SKM-1 (cell line): ENCODE results near the gene TMPRSS13.
"Not testable (repeated sequence)": the region's sequence is repeated elsewhere in the genome, so short reads cannot be mapped to it uniquely, and the experiment has no call there.

Experiments used
- DNase-seq: peaks from one replicate; lab custom pipeline; 2025; ENCODE audit not compliant: unreplicated experiment; lab: John Stamatoyannopoulos, UW

The TMPRSS13 gene

DNA sequence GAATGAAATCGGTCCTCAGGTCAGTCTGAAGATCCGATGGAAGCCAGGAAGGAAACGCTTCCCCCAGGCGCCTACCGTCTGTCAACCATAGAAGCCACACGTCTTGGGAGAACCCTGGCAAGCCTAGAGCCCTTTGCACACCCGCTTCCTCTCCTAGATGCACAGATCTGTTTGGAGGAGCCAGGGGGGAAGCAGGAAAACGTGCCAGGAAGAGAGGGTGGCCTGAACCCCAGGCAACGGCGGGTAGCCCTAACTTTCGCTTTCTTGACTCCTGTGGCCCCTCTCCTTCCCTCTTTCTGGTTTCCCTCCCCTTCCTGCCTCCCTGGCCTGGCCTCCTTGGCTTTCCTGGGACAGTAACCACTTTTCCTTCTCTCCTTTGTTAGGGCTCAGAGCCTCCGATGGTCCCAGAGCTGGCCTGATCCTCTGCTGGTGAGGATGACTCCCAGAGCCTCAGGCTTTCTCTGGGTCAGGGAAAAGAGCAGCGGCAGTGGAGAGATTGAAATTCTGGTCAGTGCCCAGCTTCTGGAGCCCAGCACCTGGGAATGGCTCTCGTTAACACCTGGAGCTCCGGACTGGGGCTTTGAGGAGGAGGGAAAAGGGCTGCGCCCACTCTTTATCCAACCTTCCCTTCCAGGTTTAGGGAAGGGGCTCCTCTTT is 54.8 kb downstream of the TMPRSS13 start:
- no peak for DNase-seq

DNA sequence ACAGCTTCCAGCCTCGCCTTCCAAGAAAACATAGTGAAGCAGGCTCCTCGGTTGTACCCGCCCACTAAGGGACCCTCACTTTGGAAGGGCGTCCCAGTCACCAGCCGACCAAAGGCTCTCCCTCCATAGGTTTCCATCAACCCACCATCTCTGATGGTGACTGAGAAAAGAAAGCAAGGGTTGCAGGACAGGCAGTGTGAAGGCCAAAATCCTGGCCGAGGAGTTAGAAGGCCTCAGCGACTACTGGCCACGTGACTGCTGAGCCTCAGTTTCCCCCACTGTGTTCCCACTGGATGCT is 55.4 kb downstream of the TMPRSS13 start:
- no peak for DNase-seq

DNA sequence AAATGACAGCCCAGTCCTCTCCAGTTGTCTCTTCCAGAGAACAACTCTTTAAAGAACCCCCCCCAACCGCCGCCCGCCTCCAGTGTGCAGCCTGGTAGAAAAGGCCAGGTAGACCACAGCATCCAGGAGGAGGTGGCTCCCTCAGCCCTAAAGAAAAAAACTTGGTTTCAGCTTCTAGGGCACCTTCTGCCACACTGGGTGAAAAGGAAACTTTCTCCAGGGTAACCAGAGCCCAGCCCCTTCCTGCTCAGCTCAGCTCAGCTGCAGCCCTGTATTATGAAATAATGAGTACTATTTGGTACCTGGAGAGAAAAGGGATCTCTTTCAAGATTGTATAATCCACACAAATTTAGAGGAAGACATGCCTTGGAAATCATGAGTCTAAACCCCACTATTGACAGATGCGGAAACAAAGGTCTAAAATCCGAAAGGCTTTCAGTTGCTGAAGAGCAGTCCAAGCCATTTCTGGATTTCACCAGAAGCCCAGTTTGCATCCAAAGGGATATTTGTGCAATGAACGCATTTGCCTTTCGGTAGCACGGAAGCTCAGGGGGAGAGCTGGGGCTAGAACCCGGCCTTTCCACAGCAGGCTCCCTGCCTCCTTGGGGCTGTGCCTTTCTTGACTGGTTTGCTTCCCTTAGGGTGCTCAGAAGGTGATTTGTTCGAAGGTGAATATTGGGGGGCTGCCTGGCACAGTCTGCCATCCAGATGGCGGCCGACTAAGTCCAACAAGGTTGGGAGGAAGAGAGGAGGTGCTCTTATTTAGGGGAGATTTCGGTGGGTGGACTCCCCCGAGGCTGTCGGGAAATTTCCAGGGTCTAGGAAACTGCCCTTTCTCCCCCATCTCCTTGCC is 56.0 kb downstream of the TMPRSS13 start:
- DNase-seq, result no peak

DNA sequence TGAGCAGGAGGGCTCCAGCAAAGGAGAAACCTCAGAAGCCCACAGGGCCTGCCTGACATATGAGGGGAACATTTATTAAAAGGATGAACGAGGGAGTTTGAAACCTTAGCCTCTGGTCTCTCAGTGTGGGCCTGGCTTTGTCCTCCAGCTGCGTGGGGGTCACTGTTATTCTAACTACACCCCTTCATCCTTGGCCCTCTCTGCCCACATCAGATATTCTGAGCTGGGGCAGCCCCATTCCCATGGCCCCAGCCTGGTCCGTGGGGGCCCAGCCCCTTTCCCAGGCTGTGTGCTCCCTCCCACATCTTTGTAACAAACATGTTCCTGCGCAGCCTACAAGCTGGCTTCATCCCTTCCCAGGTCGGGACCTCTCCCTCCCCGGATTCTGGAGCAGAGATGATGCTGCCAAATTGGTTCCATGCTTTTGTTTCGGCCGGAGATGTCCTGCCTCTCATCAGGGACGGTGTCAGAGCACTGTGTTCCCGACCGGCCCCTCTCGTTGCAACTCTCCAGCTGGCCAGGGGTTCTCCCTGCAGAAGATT is 56.7 kb downstream of the TMPRSS13 start:
- no peak for DNase-seq

DNA sequence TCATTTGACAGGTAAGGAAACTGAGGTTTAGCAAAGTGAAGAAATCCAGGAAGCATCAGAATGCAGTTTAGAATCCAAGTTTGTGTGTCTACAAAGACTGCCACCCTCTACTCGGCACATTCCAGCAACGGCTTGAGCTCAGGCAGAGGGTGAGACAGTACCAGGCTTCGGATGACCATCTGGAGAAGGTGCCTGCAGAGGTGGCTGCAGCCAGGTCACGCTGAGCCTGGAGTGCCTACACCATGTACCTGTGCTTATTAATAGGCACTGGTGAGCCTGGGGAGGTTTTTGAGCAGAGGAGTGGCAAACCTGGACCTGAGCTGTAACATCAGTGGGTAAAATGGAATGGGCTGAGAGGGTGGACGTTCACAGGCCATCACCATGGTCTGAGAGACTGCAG is 57.4 kb downstream of the TMPRSS13 start:
- no peak for DNase-seq

DNA sequence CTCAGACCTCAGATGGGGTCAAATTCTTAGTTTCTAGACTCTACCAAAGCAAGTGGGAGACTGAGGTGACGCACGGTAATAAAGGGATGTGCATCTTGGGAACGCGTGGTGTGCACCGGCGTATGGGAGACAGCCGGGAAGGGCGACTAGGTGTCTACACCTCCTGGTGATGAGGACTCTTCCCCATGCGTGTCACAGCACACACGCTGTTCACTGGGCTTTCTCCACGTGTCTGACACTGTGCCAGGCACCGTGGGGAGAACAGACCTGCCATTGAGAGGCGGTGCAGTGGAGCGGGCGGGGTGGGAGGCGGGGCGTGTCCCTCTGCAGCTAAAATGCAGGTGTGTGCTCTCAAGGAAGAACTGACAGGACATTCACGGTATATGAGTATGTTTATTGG is 58.0 kb downstream of the TMPRSS13 start:
- DNase-seq, result no peak

DNA sequence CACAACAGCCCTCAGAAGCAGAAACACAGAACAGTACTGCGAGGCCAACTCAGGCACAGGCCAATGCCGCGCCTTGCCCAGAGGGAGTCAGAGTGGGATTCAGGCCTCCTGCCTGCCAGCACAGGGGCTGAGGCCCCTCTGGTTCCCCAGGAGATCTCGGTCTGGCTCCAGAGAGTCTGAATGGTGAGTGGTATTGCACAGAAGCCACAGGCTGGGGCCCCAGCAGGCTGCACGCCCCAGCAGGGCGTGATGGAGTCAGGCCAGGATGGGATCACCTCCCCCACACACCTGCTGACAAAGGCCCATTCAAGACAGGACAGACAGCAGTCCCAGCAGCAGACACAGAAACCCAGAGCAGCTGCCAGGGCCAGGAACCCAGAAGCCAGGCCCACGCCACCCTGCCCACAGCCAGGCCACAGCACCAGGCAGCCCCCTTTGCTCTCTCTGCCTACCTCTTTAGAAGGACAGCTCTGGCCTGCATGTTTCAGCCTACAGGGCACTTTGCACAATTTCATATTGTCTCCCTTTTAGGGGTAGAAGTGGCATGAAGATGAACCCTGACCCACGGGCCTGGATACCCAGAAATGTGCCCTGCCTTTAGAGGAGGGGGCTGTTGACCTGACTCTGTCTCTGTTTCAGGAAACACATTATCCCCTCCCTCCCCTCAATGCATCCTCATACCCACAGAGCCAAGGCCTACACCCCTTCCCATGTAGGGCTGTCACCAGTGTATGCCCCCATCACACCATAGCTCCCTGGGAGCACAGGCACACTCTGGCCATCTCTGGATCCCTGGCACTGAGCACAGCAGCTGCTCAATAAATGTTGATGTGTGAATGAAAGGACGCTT is 58.9 kb downstream of the TMPRSS13 start:
- no peak for DNase-seq

DNA sequence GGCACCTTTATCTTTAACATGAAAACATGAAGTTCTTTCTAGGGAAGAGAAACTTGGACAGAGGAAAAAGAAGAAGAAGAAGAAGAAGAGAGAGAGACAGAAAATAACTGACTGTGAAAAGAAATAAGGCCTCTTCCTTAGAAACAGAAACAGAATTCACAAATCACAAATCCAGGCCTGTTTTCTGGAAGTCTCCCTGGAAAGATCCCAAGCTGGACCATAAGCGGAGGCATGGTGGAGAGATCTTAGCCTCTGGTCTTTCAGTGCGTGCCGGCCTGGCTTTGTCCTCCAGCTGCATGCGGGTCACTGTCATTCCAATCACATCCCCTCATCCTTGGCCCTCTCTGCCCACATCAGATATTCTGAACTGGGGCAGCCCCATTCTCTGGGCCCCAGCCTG is 59.6 kb downstream of the TMPRSS13 start:
- DNase-seq, result no peak

DNA sequence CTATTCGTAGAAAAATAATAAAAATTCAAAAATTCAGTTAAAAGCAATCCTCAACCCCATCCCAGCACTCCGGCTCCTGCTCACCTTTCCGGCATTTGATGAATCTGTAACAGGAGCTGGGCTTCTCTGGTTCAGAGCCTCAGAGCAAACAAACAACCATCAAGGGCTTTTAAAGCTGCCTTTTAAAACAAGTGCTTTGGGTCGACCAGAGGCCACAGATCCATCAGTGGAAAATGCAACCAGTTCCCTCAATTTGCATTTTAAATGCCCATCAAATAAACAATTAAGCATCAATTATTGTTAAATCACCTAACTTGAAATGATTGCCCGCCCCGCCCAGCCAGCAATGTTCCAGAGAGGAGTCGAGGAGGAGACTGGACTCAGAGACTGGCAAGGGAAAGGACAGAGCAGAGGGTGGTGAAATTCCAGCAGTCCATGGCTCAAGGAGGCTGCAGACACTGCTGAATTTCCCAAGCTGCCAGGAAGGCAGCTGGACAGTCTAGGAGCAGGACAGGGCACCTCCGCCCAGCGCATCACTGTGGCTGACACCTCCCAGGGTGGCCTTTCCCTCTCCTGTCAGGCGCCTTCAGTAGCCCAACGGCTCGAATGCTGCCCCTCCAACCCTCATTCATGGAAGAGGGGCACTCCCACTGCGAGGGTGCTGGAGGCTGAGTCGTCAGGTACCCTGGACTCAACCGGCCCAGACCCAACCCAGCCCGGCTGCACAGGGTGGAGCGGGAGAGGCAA is 60.2 kb downstream of the TMPRSS13 start:
- no peak for DNase-seq

DNA sequence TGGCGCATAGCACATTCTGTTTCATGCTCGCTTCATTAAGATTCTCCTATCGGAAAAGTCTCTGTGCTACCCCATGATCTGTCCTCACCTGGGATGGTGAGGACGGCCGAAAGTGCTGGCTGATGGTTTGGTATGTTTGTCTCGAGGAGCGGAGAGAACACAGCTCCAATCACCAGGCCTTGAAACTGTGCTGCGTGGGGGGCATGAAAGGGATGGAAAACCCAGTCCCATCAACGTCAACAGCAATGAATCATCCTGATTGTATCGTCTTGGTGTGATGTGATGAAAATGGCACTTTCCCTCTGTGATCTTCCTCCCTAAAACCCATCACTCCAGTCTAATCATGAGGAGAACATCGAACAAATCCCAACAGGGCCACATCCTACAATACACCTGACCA is 61.1 kb downstream of the TMPRSS13 start:
- no peak for DNase-seq

DNA sequence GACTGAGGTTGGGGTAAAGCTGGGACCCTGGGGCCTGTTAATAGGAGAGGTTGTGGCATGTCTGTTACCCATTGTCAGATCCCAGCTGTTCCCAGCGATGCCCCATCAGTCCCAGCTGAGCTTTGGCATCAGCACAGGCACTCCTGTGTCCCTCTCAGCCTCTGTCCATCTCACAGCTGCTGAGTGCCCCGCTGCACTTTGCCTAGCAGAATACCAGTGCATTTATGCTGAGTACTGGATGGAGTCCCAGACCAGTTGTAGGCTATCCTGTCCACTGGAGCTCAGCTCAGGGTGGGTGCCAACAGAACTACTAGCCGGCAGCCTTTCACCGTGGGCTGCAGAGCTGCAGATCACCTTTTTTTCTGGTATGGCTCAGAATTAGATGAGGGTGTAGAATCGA is 62.7 kb downstream of the TMPRSS13 start:
- DNase-seq, result no peak

DNA sequence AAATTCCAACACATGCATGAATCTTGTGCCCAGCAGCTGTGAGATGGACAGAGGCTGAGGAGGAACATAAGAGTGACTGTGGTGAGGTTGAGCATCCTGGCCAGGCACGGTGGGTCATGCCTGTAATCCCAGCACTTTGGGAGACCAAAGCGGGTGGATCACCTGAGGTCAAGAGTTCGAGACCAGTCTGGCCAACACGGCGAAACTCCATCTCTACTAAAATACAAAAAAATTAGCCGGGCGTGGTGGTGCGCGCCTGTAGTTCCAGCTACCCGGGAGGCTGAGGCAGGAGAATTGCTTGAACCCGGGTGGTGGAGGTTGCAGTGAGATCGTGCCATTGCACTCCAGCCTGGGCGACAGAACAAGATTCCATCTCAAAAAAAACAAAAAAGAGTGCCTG is 63.7 kb downstream of the TMPRSS13 start:
- DNase-seq, result not testable (repeated sequence)

DNA sequence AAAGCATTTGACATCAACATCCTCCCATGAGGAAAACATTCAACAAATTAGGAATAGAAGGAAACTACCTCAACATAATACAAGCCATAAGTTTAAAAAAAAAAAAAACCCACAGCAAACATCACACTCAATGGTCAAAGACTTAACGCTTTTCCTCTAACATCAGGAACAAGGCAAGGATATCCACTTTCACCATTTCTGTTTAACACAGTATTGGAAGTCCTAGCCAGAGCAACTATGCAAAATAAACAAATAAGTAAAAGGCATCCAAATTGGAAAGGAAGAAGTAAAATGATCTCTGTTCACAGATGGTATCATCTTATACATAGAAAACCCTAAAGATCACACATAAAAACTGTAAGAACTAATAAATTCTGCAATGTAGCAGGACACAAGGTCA is 65.8 kb downstream of the TMPRSS13 start:
- DNase-seq, result no peak

DNA sequence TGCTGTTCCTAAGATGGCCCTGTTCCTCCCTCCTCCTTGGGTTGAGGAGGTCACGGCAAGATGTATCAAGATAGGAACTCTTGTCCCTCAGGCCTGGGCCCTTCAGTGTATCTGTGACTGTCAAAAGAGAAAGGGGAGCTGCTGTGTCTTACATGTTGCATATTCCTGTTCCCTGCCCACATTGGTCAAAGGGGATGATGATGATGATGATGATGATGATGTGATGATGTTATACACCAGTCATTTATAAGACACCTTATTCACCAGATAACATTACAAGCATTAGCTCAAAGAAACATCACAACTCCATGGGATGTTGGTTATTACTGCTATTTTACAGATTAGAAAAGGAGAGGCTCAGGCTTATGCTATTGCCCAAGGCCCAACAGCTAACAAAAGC is 66.4 kb downstream of the TMPRSS13 start:
- DNase-seq, result no peak

DNA sequence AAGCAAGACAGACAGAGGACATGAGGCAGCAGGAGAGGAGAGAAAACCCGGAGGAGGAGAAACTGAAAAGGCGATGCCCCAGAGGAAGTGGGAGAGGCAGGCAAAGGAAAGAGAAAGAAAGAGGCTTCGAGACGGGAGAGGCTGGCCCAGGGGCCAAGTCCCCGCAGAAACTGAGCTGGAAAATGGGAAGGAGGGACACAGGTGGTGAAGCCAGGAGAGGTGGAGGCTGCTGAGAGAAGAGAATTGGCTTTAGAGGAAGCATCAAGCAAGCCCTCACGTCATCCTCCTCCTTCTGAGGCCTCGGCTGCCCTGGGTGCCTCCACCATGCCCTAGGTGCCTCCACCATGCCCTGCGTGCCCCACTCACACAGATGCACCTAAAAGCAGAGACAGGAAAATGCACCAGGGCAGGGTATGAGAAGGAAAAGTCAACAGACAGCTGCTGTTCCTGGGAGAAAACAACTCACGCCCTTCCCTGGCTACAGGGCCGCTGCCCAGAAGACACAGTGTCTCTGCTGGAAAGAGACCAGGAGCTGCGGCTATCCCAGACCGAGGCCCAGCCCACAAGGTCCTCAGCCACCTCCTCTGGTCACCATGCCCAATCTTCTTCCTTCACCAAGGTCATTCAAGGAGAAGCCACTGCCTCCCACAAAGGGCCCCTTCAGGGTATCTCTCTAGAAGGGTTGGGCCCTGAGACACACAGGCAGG is 67.0 kb downstream of the TMPRSS13 start:
- no peak for DNase-seq

DNA sequence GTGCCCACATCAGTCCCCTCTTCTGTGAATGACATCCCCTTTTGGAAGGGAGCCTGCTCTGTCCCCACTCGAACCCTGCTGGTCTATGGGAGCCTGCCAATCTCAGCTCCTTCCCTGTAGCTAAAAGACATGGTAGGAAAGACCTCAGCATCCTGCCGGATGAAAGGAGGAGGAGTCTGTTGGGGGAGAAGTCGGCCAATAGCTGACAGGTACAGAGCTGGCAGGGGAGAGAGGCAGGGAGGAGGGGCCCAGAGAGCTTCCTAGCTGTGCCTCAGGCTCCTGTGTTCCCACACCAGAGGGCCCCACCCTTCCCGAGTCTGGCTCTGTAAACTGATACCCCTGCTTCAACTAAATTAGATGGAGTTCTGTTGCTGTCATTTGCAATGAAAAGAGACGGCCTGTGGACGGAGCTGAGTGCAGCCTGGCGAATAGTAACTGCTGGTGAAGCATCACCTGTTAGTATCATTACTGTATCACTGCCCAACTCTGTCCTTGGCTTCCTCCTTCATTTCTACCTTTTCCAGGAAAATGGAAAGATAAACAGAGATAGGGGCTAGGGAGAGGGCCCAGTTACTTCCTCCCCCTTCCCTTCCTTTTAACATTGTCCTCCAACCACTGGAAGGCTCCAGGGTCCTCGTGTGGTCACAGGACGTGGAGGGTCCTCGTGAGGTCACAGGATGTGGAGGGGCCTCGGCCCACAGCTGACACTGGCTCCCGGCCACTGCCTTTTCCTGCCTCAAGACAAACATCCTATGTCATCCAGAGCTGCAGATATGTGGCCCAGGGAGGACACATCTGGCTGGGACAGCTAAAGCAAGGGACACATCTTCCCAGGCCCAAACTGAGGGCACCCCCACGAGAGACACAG is 67.8 kb downstream of the TMPRSS13 start:
- DNase-seq, result no peak

DNA sequence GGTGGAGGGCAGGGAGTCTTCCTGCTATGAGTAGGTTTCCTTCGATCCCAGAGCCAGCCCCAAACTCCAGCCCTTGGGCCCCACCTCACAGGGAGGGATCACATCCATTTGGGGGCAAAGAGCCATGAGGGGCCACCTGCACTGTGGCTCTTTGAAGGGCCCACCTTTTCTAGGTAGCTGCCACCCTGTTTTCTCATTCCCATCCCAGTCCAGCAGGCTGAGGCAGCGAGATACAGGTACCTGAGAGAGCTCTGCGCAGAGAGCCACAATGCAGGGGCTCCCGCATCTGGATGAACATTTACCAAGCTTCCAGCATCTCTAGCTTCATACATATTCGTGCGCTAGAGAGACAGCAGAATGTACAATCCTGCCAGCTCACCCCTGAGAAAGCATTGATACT is 69.1 kb downstream of the TMPRSS13 start:
- no peak for DNase-seq

DNA sequence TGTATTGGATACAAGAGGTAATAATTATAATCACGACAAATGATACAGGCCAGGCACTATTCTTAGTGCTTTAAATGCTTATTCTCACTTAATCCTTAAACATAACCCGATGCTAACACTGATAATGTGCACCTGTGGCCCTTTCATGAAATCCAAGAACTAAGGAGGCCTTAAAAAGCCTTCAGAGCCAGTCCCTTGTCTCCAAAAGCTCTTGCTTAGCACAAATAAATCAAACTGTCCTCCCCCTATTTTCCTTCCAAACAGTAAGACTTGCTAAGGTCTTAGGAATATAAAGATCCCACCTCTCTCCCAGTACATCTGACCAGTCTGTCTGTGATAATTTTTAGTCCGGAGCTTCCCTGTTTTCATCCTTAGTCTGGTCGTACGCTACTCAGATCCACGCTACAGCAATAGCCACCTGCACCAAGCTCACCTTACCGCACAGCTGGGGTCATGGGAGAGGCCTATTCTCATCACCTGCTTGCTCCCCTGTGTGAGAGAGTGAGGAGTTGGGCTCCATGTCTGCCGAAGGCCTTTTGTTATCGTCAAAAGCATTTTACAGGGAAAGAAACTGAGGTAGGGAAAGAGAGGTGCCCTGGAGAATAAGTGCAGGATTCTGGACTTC is 69.6 kb downstream of the TMPRSS13 start:
- no peak for DNase-seq

DNA sequence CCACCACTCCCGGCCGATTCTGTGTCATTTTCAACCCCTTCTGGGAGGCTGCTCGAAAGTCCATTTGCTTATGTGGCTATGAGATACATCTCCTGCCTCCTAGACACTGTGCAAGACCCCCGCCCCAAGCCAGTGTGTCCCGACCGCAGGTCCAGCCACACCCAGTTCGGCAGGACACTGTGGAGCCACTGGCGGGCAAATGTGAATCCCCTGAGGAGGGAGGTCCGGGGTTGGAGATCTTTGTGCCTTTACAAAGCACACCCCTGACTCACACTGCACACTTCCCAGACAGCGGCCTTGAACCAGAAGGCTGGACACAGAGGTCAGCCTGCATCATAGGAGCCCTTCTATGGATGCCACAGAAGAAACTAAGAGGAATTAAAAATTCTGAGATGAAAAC is 70.1 kb downstream of the TMPRSS13 start:
- no peak for DNase-seq
